ENCODE measurements around the gene PTPN4.

DNA sequence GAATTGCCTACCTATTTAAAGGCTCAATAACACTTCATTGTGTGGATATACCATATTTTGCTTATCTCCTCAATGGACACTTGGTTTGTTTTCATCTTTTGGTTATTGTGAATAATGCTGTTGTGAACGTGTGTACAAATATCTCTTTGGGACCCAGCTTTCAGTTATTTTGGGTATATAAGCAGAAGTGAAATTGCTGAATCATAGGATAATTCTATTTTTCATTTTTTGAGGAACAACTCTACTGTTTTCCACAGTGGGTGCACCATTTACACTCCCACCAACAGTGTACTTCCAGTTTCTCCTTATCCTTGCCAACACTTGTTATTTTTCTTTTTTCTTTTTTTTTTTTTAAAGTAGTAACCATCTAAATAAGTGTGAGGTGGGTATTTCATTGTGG lies 29.0 kb downstream of the PTPN4 start:
- no peak for TF ChIP-seq POLR2A (IDR thresholded peaks at IDR 0.05; ENCODE audit: low read depth, low read length)
- TF ChIP-seq, protein P1, sequence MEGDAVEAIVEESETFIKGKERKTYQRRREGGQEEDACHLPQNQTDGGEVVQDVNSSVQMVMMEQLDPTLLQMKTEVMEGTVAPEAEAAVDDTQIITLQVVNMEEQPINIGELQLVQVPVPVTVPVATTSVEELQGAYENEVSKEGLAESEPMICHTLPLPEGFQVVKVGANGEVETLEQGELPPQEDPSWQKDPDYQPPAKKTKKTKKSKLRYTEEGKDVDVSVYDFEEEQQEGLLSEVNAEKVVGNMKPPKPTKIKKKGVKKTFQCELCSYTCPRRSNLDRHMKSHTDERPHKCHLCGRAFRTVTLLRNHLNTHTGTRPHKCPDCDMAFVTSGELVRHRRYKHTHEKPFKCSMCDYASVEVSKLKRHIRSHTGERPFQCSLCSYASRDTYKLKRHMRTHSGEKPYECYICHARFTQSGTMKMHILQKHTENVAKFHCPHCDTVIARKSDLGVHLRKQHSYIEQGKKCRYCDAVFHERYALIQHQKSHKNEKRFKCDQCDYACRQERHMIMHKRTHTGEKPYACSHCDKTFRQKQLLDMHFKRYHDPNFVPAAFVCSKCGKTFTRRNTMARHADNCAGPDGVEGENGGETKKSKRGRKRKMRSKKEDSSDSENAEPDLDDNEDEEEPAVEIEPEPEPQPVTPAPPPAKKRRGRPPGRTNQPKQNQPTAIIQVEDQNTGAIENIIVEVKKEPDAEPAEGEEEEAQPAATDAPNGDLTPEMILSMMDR (IDR thresholded peaks at IDR 0.05; ENCODE audit: extremely low read depth in 1 of 2, insufficient read depth in 1 of 2, low read depth in 1 of 2, low read length in 2 of 2): no peak
- no peak for TF ChIP-seq MYC (IDR thresholded peaks at IDR 0.05; ENCODE audit: low read depth, low read length)
- TF ChIP-seq, protein P2, sequence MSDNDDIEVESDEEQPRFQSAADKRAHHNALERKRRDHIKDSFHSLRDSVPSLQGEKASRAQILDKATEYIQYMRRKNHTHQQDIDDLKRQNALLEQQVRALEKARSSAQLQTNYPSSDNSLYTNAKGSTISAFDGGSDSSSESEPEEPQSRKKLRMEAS (IDR thresholded peaks at IDR 0.05; ENCODE audit: insufficient read depth, insufficient read length): no peak
- no peak for TF ChIP-seq EZH2 (IDR thresholded peaks at IDR 0.05; ENCODE audit: borderline replicate concordance, low read depth, low read length, severe bottlenecking)
- TF ChIP-seq JUN (IDR thresholded peaks at IDR 0.05; ENCODE audit: borderline replicate concordance, insufficient read depth, insufficient read length, low read depth): no peak
- TF ChIP-seq POLR2AphosphoS5 (IDR thresholded peaks at IDR 0.05; ENCODE audit: insufficient read depth, low read depth, low read length): no peak
